Activated B cell treated with CpG ODN at 0.5 μM for 24 hours (primary cell): ENCODE data around the gene CST7. TPM values are rescaled to one million over a fixed set of nuclear protein-coding genes. Genes with fewer than 3 reads are reported as not detected.

Source experiments
- ATAC-seq: fragments of 200-7000 bp; cut with Tn5 transposase; one replicate; pipeline ENCODE4 v1.10.0; 2021; ENCODE audit warnings: low read depth, mild to moderate bottlenecking, moderate library complexity
- CTCF ChIA-PET: fragments of 350-600 bp; sonication (Branson Sonifier 250); formaldehyde crosslinking; loops from one replicate; lab custom pipeline; 2021; ENCODE audit warnings: antibody characterized with exemption; lab: Charles Lee
- POLR2A ChIA-PET: fragments of 350-600 bp; sonication (Branson Sonifier 250); formaldehyde crosslinking; loops from one replicate; lab custom pipeline; 2021; ENCODE audit warnings: antibody characterized with exemption; lab: Charles Lee
- DNase-seq: peaks from one replicate; pipeline ENCODE4 v3.0.0; 2022
- H3K27ac Mint-ChIP-seq: one replicate; pipeline ENCODE4 v1.8.0; 2020; ENCODE audit warnings: mixed read lengths
- H3K27me3 Mint-ChIP-seq: one replicate; pipeline ENCODE4 v1.8.0; 2021; ENCODE audit warnings: mixed read lengths
- H3K36me3 Mint-ChIP-seq: one replicate; pipeline ENCODE4 v1.8.0; 2021; ENCODE audit warnings: low read depth, mixed read lengths
- H3K4me1 Mint-ChIP-seq: one replicate; pipeline ENCODE4 v1.8.0; 2021; ENCODE audit warnings: mixed read lengths
- H3K4me3 Mint-ChIP-seq: one replicate; pipeline ENCODE4 v1.8.0; 2020; ENCODE audit warnings: mild to moderate bottlenecking, mixed read lengths
- H3K9me3 Mint-ChIP-seq: one replicate; pipeline ENCODE4 v1.8.0; 2020; ENCODE audit warnings: mixed read lengths
- CTCF ChIP-seq: fragments of 200-600 bp; IDR thresholded peaks from one replicate; pipeline ENCODE4 v1.8.0; 2022; ENCODE audit warnings: antibody characterized with exemption, mild to moderate bottlenecking
- intact Hi-C: fragments of 100-400 bp; cut with micrococcal nuclease; formaldehyde crosslinking; loops from one replicate; pipeline ENCODE4 v1.15.1; 2024
- total RNA-seq: library from RNA; stranded (reverse); gene quantifications from 2 replicates; pipeline ENCODE4 v1.2.3, GENCODE V29; 2022

CST7 gene
- total RNA-seq, 1 donor from 2014 or later, result 1.0 TPM

- no peak overlapping the region for H3K27ac Mint-ChIP-seq
- ChIA-PET POLR2A (no interaction called here), CTCF (no interaction called here)
- no peak for TF ChIP-seq CTCF
- peaks cover 46% of the 10 kb centered on the region for H3K36me3 Mint-ChIP-seq
- peaks cover 18% of the 10 kb centered on the region for H3K4me1 Mint-ChIP-seq
- H3K9me3 Mint-ChIP-seq, result no peaks in the 10 kb centered on the region
- intact Hi-C loops, result no loop called here
- DNase-seq (no peak), ATAC-seq (no peak)
- no peaks in the 10 kb centered on the region for H3K27me3 Mint-ChIP-seq
- H3K4me3 Mint-ChIP-seq, result no peak overlapping the region
Measured at GRCh38 chr20:24958506-24959385, 9.7 kb downstream of the CST7 start.

- H3K4me3 Mint-ChIP-seq, result no peak overlapping the region
- no peak for TF ChIP-seq CTCF
- peaks cover 9% of the 10 kb centered on the region for H3K4me1 Mint-ChIP-seq
- no peaks in the 10 kb centered on the region for H3K27me3 Mint-ChIP-seq
- DNase-seq (no peak), ATAC-seq (no peak)
- intact Hi-C loops, result no loop called here
- H3K36me3 Mint-ChIP-seq, result peaks cover 55% of the 10 kb centered on the region
- ChIA-PET POLR2A (no interaction called here), CTCF (no interaction called here)
- no peak overlapping the region for H3K27ac Mint-ChIP-seq
- no peaks in the 10 kb centered on the region for H3K9me3 Mint-ChIP-seq
Measured at GRCh38 chr20:24959591-24960301, 10.7 kb downstream of the CST7 start.

GRCh38 chr20:24960302-24960801, 11.3 kb downstream of the CST7 start:
- no peak overlapping the region for H3K4me3 Mint-ChIP-seq
- ChIA-PET CTCF (no interaction called here), POLR2A (no interaction called here)
- H3K4me1 Mint-ChIP-seq, result peaks cover 4% of the 10 kb centered on the region
- no peaks in the 10 kb centered on the region for H3K9me3 Mint-ChIP-seq
- H3K27me3 Mint-ChIP-seq, result no peaks in the 10 kb centered on the region
- intact Hi-C loops, result no loop called here
- no peak for DNase-seq
- ATAC-seq, result no peak
- H3K27ac Mint-ChIP-seq, result no peak overlapping the region
- no peak for TF ChIP-seq CTCF
- peaks cover 61% of the 10 kb centered on the region for H3K36me3 Mint-ChIP-seq

GRCh38 chr20:24960861-24961260, 11.8 kb downstream of the CST7 start:
- no peak for TF ChIP-seq CTCF

More at GRCh38 chr20:24960861-24961260, 11.8 kb downstream of the CST7 start:
- Mint-ChIP-seq H3K9me3 (no peaks in the 10 kb centered on the region), H3K4me3 (no peak overlapping the region), H3K27me3 (no peaks in the 10 kb centered on the region), H3K27ac (no peak overlapping the region), H3K4me1 (no peaks in the 10 kb centered on the region), H3K36me3 (peaks cover 67% of the 10 kb centered on the region)
- DNase-seq, result no peak
- no peak for ATAC-seq
- ChIA-PET CTCF (no interaction called here), POLR2A (no interaction called here)
- intact Hi-C loops, result no loop called here
